Fibroblast of skin of left biceps (primary cell): ENCODE data around the gene UQCRH.

Source experiments
- DNase-seq, 2 experiments: peaks; one replicate each; pipeline ENCODE4 v3.0.0-alpha.2; 2013; ENCODE audit warnings: low read depth in 2 of 2

UQCRH gene

DNA sequence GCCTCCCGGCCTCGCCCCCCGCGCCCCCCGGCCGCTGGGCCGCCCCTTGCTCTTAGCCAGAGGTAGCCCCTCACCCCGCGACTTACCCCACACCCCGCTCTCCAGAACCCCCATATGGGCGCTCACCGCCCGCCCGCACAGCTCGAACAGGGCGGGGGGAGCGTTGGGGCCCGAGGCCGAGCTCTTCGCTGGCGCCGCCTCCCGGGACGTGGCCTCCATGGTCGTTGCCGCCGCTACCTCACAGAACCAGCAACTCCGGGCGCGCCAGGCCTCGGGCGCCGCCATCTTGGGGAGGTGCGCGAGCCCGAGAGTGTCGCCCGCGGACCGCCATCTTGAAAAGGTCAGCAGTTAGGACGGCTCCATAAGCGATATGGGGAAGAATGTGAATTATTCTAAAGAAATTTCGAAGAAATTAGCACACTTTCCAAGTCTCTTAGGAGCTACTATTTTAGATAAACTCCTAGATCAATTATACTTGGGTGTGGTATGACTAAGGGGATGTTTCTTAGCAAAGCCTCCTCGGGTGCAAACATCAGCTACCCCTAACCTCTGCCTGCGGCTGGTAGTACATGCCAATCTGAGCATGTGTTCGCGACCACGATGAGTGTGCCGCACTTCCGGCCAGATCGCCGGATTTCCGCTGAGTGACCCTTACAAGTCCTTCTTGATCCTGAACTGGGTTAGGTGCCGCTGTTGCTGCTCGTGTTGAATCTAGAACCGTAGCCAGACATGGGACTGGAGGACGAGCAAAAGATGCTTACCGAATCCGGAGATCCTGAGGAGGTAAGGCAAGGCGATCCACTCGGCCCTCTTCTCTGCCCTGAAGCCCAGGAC is at the start of gene UQCRH, which contains the start of gene LRRC41:
TSS of gene UQCRH (plus strand) at position 661 of the 834 bp plus-strand sequence. CDS start at position 730, 69 bp downstream.
TSS of gene LRRC41 (minus strand) at position 579 of the 834 bp plus-strand sequence. CDS start at position 285, 294 bp downstream.
- peak; percentile 88 to 90 for DNase-seq

DNA sequence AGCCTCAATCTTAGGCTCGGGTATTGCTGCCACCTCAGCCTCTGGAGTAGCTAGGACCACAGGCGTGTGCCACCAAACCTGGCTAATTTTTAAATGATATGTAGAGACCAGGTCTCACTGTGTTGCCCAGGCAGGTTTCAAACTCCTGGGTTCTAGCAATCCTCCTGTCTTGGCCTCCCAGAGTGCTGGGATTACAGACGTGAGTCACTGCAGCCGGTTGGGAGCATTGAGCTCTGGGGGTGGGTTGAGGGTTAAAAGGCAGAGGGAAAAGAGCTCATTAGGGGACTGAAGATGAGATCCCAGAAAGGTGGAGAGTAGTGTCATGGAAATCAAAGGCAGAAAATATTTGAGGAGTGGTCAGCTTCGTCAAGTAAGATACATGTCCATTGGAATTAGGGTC is 48.8 kb upstream of the UQCRH start:
- DNase-seq: no peak

DNA sequence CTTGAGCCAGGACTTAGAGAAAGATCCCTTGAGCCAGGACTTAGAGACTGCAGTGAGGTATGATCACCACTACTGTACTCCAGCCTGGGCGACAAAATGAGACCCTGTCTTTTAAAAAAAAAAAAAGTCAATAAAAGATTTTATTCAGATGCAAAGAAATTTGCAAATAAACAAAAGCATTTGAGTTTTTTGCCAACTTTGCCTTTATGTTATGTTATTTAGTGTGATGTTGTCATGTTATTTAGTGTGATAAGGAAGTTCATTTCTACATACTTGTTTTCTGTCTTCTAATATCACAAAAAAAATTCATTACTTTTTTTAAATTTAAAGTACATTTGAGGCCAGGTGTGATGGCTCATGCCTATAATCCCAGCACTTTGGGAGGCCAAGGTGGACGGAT is 47.0 kb upstream of the UQCRH start:
- no peak for DNase-seq

DNA sequence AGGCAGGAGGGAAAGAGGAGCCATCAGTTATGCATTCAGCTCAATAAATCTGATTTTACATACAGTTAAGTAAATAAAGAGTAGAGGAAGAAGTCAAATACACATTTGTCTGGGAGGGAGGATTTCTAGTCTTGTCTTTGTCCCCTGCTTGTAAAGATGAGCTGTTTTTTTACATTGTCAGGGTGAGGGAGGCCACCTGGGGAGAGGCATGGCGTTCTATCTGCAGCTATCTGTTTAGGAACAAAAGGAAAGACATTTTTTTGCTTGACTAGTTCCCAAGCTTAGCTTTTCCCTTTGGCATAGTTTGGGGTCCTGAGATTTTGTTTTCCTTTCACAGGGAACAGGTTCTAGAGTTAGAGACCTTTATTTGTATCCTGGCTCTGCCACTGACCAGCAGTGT is 41.0 kb upstream of the UQCRH start:
- no peak for DNase-seq

- no peak for DNase-seq
These were observed 40.4 kb upstream of the UQCRH start for GRCh38 chr1:46263146-46263545.

DNA sequence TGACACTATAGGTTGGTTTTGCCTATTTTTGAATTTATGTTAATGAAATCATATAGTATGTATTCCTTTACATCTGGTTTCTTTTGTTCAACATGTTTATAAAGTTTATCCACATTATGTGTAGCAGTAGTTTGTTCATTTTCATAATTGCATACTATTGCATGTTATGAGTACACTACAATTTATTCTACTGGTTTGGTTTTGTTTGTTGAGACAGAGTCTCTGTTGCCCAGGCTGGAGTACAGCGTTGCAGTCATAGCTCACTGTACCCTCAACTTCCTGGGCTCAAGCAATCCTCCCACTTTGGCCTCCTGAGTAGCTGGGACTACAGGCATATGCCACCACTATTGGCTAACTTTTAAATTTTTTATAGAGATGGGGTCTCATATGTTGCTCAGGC is 34.9 kb upstream of the UQCRH start:
- no peak for DNase-seq

DNA sequence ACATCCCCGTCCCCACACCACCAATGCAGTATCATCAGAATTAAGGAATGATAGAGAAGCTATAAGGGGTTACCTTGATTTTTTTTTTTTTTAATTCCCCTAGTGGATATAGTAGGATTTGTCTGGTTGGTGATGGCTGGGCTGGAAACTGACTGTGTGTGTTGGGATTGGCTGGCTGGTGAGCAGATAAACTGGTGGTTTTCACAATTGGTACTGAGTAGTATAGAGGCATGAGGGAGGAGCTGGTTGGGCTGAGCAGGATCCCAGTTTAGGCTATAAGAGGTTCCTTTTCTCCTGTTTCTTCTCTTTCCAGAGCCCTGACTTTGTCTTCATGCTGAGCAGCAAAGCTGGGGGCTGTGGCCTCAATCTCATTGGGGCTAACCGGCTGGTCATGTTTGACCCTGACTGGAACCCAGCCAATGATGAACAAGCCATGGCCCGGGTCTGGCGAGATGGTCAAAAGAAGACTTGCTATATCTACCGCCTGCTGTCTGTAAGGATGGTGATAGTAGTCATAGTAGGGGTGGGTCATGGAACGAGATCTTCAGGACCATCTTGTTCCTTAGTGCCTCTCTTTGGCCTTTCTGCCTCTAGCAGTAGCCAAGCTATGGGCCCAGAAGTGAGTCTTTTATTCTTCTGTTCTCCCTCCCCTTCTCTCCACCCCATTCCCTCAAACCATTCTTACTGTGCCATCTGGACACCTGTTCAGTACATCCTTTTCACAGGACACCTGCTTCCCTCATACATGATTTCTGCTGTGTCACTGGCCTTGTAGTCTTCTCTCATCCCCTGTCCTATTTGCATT is 29.1 kb upstream of the UQCRH start:
- DNase-seq: no peak

GRCh38 chr1:46275030-46275337 is 28.5 kb upstream of the UQCRH start:
- no peak for DNase-seq

GRCh38 chr1:46277658-46278373 is 25.7 kb upstream of the UQCRH start:
- no peak for DNase-seq

DNA sequence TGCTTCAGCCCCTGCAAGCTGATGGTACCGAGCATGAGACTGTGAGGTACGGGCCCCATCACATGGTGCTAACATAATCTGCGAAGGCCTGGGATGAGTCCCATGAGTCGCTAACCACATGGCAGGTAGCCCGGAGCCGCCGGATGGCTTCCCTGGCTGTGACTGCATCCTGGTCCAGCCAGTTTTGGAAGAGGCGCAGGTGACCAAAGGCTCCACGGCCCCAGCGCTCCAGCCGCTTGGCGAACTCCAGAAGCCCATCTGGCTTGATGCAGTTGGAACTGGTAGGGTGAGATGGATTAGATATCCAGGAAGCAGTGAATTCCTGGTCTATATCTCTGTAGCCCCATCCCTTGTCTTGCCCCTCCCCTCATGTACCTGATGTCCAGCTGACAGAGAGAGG is 24.7 kb upstream of the UQCRH start:
- DNase-seq: no peak

GRCh38 chr1:46280092-46280491 is 23.4 kb upstream of the UQCRH start:
- no peak for DNase-seq

DNA sequence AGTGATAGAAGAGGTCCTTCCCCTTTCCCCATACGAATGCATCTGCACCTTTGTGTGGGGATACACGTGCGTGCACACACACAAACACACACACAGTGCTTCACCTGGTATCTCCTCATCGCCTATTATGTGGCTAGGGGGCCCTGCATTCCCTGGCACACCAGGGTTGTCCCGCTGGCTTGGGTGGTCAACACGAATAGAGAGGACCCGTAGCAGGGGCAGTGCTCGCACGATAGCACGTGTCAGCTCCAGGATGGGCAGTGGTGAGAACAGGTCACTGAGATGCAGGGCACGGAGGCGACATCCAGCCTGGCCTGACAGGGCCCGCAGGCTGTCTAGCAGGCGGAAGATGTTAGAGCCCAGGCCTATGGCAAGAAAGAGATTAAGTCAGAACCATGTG is 22.5 kb upstream of the UQCRH start:
- no peak for DNase-seq

DNA sequence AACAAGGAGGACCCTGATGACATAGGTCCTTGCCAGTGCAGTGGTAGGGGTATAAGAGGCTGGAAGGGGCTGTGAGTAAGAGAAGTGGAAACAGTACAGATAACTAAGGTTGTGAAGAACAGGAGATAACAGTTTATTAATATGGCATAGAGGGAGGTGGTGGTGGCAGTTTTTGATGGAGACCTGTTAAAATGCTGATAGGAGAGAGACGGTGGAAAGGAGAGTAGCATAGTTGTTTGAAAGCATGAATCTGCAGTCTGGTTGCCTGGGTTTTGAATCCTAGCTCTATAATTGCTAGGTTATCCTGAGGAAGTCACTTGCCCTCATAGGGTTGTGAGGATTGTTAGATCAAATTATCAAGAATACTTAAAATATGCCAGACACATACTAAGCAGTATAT is 19.4 kb upstream of the UQCRH start:
- DNase-seq: no peak

DNA sequence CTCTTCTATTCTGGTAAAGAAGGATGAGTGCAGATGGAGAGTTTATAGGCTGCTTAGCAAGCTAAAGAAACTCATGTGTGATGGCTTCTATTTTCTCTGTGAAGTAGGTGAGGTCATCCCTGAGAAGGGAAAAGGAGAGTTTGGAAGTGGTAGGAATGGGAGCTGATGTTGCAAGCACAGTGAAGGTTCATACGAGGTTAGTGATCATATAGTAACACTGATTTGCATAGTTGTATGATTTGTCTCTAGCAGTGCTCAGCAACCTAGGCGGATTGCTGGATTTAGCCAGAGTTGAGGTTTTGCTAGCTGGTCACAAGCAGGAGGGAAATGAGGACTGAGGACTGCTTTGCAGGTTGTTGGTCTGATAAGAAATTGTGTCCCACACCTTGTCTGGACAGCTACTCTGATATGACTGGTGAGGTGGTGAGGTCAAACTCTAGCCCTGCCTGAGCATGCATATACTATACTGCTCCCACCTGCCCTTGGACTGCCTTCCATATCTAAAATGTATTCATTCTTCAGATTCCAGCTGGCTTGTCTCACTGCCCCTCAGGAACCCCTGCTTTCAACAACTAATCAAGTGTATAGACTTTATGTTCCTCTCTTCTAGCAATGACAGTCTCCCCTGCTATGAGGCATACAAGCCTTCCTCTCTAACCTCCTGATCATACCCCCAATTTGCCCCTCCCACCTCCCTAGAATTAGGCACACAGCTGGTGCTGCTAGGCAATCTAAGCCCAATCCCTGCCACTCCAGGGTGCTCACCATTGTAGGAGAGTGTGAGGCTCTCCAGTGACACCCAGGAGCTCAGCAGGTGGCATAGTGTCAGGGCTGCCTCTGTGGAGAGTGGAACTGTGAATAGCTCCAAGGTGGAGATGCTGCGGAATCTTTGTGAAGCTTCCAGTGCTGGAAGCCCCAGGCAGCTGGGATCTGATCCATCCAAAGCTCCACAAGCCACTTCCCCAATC is 18.6 kb upstream of the UQCRH start:
- no peak for DNase-seq

DNA sequence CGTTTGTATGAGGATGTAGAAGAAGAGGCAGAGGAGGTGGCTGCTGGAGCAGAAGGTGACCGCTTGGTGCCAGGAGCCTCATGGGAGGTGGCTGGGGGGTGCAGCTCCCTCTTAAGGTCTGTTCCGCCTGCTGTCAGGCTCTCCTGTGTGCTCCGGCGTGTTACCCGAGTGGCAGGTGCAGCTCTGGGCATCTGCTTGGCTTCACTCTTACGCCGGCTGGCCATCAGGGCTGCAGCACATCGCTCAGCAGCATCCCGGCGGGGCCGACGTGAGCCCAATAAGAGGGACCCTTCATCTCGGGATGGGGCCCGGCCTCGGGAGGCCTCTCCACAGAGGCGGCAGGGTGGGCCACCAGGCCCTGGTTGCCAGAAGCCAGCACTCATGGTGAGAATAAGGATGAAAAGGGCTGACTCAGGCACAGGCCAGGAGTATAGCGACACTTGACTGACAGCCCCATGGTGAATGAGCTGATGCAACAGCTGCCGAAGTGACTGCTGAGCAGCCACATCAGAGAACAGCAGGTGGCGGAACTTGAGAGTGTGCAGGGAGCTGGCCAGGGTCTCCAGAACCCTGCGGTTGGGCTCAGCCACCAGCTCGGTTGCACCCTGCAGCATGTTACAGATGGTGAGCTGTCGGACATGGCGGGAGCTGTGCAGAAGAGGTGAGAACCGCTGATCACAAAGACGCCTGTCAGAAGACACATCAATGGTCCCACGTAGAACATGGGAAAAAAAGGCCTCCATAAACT is 17.6 kb upstream of the UQCRH start:
- DNase-seq: no peak

DNA sequence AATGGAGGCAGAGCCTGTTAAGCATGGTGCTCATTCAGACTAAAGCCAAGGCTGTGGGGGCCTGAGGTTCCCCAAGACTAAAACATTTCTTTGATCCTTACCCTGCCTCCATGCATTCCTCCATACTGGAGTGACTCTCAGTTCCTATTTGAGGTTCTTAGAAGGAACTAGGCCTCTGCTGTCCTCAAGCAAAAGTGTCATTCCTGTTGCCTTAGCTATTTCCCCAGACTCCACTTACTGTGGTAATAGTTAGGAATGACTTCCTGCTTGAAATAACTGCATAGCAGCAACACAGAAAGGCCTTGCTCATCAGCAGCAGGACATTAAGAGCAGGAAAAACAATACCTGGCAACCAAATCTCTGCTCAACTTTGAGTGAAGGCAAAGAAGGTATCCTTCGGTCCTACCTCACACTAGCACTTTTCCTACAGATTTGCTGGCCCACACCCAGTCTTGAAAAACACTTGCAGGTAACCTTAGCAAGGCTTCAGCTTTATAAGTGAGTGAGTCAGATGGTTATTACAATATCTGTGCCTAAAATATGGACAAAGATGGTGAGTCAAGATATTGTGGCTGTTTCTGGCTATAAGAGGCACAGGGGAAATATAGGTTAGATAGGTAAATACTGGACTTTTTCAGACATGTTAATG is 14.9 kb upstream of the UQCRH start:
- no peak for DNase-seq

- no peak for DNase-seq
These were observed 14.4 kb upstream of the UQCRH start for GRCh38 chr1:46289134-46289494.

GRCh38 chr1:46289976-46290375 is 13.5 kb upstream of the UQCRH start:
- no peak for DNase-seq

DNA sequence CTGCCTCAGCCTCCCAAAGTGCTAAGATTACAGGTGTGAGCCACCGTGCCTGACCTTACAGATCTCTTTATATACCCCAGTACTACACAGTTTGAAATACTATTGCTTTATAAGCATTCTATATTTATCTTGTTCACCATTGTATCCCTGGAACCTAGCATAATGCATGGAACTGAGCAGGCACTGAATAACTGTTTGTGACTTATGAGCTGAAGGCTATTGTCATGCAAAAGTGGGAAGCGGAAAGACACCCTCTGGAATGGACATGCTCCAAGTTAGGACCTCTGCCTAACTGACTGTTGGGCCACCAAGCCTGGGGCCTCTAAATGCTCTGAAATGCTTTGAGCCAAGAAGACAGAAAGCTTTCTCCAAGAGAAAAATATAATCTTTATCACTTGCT is 8.2 kb upstream of the UQCRH start:
- DNase-seq: no peak

DNA sequence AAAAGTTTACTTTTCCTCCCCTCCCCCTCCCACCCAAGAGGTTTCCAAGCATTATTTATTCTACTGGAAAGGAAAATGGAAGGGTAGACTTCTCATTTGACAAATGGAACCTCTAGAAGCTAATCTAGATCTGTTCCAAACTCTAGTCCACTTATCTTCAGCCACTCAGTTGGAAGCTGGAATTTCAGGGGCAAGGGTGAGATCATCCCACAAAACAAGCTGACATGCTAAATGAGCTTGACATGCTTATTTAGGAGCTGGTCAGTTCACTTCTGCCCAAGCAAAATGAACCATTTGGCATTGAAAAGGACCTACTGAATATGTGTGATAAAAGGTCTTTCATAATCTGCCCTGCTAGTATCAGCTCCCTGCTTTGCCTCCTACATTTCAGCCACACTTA is 5.1 kb upstream of the UQCRH start:
- no peak for DNase-seq
